HepG2 (cell line): ENCODE data around the gene RIMBP2. TPM values are rescaled to one million over a fixed set of nuclear protein-coding genes. Genes with fewer than 3 reads are reported as not detected.

Experiments used
- ATAC-seq: fragments of 200-7000 bp; cut with Tn5 transposase; 3 replicates; pipeline ENCODE4 v1.9.1; 2020; ENCODE audit warnings: mild to moderate bottlenecking, moderate library complexity
- BruUV-seq: library from RNA; stranded (reverse); fragments of 400-500 nt; replicated peaks from 2 replicates; lab custom pipeline; 2021; lab: Mats Ljungman, UMichigan
- CTCF ChIA-PET: fragments of 300-600 bp; formaldehyde crosslinking; extraction: SDS; loops from one replicate; lab custom pipeline; 2021; ENCODE audit warnings: low total read pairs, inconsistent platforms, low intra/inter-chr PET ratio; lab: Yijun Ruan, JAX
- POLR2A ChIA-PET: fragments of 350-600 bp; sonication (Branson Sonifier 250); formaldehyde crosslinking; loops from one replicate; lab custom pipeline; 2020; ENCODE audit warnings: antibody characterized with exemption, inconsistent platforms; lab: Yijun Ruan, JAX
- DNase-seq: peaks from one replicate; pipeline ENCODE4 v3.0.0-alpha.2; 2015; ENCODE audit warnings: low spot score
- FAIRE-seq: peaks from 3 replicates; lab custom pipeline; 2011; peaks lifted over from hg19 to GRCh38; lab: Jason Lieb, UNC
- H2AFZ ChIP-seq: one replicate; pipeline ENCODE4 v1.6.1; 2011; ENCODE audit warnings: low read length, inconsistent platforms
- H3K27ac ChIP-seq: fragments of 300-600 bp; 3 replicates; pipeline ENCODE4 v1.8.0; 2011; ENCODE audit warnings: mixed run types, mild to moderate bottlenecking, mixed read lengths, low read length, inconsistent platforms; ENCODE audit not compliant: insufficient read depth; ENCODE audit errors: extremely low read length
- H3K27me3 ChIP-seq, 2 experiments: fragments of 200-600 bp in 1 of 2; 2 replicates in 1 of 2; 3 replicates in 1 of 2; pipeline versions ENCODE4 v1.6.0 to v1.8.0; 2011; ENCODE audit warnings: low read length in 2 of 2, mild to moderate bottlenecking in 2 of 2, moderate library complexity in 2 of 2, inconsistent platforms in 1 of 2; ENCODE audit not compliant: insufficient read depth in 2 of 2, control insufficient read depth in 1 of 2
- H3K36me3 ChIP-seq, 2 experiments: fragments of 200-600 bp in 1 of 2; replicated peaks in 1 of 2; 2 replicates in 1 of 2; 3 replicates in 1 of 2; pipeline versions ENCODE4 v1.5.1 to v1.8.0; 2011; ENCODE audit warnings: low read length in 2 of 2, inconsistent platforms in 1 of 2; ENCODE audit not compliant: insufficient read depth in 2 of 2, control insufficient read depth in 1 of 2
- H3K4me1 ChIP-seq: 2 replicates; pipeline ENCODE4 v1.5.1; 2012; ENCODE audit warnings: low read length, inconsistent platforms; ENCODE audit not compliant: insufficient read depth
- H3K4me2 ChIP-seq: 2 replicates; pipeline ENCODE4 v1.6.0; 2011; ENCODE audit warnings: low read depth, low read length, inconsistent platforms
- H3K4me3 ChIP-seq, 3 experiments: fragments of 200-600 bp in 1 of 3; sonication (generic), shearing (Covaris generic) in 1 of 3; replicated peaks in 1 of 3; 2 replicates each; pipeline ENCODE4 v1.5.1; 2011 to 2016; ENCODE audit warnings: low read length in 3 of 3, inconsistent platforms in 2 of 3, low read depth in 2 of 3, mild to moderate bottlenecking in 2 of 3, control low read depth in 1 of 3, mixed read lengths in 1 of 3; ENCODE audit not compliant: insufficient read depth in 1 of 3
- H3K79me2 ChIP-seq: one replicate; pipeline ENCODE4 v1.6.1; 2011; ENCODE audit warnings: low read length, inconsistent platforms; ENCODE audit not compliant: insufficient read depth
- H3K9ac ChIP-seq: 2 replicates; pipeline ENCODE4 v1.6.0; 2011; ENCODE audit warnings: mild to moderate bottlenecking, low read depth, low read length, inconsistent platforms; ENCODE audit not compliant: insufficient read depth
- H3K9me3 ChIP-seq: 2 replicates; pipeline ENCODE4 v1.5.1; 2012; ENCODE audit warnings: mild to moderate bottlenecking, low read length
- H4K20me1 ChIP-seq: 2 replicates; pipeline ENCODE4 v1.6.0; 2011; ENCODE audit warnings: inconsistent platforms, mild to moderate bottlenecking, low read length, moderate library complexity; ENCODE audit not compliant: insufficient read depth
- BRCA1 ChIP-seq: sonication (generic); formaldehyde crosslinking; IDR thresholded peaks from 2 replicates; pipeline ENCODE4 v1.4.0; 2020; ENCODE audit warnings: missing genetic modification reagents
- FOSL2 ChIP-seq: sonication (generic); formaldehyde crosslinking; IDR thresholded peaks from 2 replicates; pipeline ENCODE4 v1.4.0; 2020; ENCODE audit warnings: missing genetic modification reagents
- IRX3 ChIP-seq: sonication (generic); formaldehyde crosslinking; IDR thresholded peaks from 2 replicates; pipeline ENCODE4 v1.8.1; 2023; ENCODE audit warnings: mild to moderate bottlenecking, low read depth, missing genetic modification reagents, borderline replicate concordance
- MAFK ChIP-seq, 2 experiments: IDR thresholded peaks in 1 of 2; conservative IDR thresholded peaks in 1 of 2; 2 replicates each; pipeline ENCODE4 v1.6.1; 2011; ENCODE audit warnings: improper control_type of control experiment in 2 of 2, low read length in 2 of 2
- RARG ChIP-seq: sonication (generic); formaldehyde crosslinking; IDR thresholded peaks from 2 replicates; pipeline ENCODE4 v1.4.0; 2020; ENCODE audit warnings: low read depth, mild to moderate bottlenecking, missing genetic modification reagents
- RBM22 ChIP-seq: fragments of 200-400 bp; formaldehyde crosslinking; optimal IDR thresholded peaks from 2 replicates; pipeline ENCODE3; 2017; ENCODE audit warnings: mild to moderate bottlenecking, low read length, moderate library complexity
- SNRNP70 ChIP-seq: fragments of 200-400 bp; formaldehyde crosslinking; IDR thresholded peaks from 2 replicates; pipeline ENCODE4 v1.6.1; 2017; ENCODE audit warnings: mild to moderate bottlenecking, low read depth, low read length, moderate library complexity
- TGIF2 ChIP-seq: IDR thresholded peaks from 2 replicates; pipeline ENCODE4 v1.6.1; 2016; ENCODE audit warnings: control low read depth, missing compliant biosample characterization
- ZBTB3 ChIP-seq: sonication (generic); formaldehyde crosslinking; IDR thresholded peaks from 2 replicates; pipeline ENCODE4 v1.4.0; 2020; ENCODE audit warnings: low read depth, mild to moderate bottlenecking, moderate library complexity, missing genetic modification reagents, borderline replicate concordance
- ZBTB7B ChIP-seq: sonication (generic); formaldehyde crosslinking; IDR thresholded peaks from 2 replicates; pipeline ENCODE4 v1.4.0; 2020; ENCODE audit warnings: missing genetic modification reagents
- ZNF550 ChIP-seq: sonication (generic); formaldehyde crosslinking; IDR thresholded peaks from 2 replicates; pipeline ENCODE4 v1.4.0; 2020; ENCODE audit warnings: mild to moderate bottlenecking, missing genetic modification reagents, borderline replicate concordance
- whole genome bisulfite sequencing: methylation state at CpG from one replicate; pipeline ENCODE4 v1.1.6; 2017; ENCODE audit warnings: low lambda C conversion rate; 5-methylcytosine and 5-hydroxymethylcytosine counted together
- in situ Hi-C: cut with HindIII; loops from 2 replicates; pipeline ENCODE4 v1.10.0; 2017; ENCODE audit warnings: low pct_unique_long_range_greater_than_20kb; ENCODE audit not compliant: extremely low pct_ligation_motif_present
- intact Hi-C: fragments of 100-400 bp; cut with micrococcal nuclease; formaldehyde crosslinking; loops from one replicate; pipeline ENCODE4 v1.10.0; 2022; ENCODE audit not compliant: unreplicated experiment
- polyA plus RNA-seq, 8 experiments: library from polyadenylated mRNA; depleted of rRNA in 3 of 8; stranded (reverse) in 7 of 8; unstranded in 1 of 8; fragments of >200 nt; fragmentation: Illumina TruSeq in 4 of 8; extraction: Trizol in 4 of 8; gene quantifications; 2 replicates each; pipeline versions ENCODE4 v1.2.1 to v1.2.3, GENCODE V29; 2011 to 2016; ENCODE audit warnings: low read depth in 4 of 8, missing spikeins in 1 of 8, mixed read lengths in 1 of 8; ENCODE audit not compliant: insufficient read depth in 1 of 8
- total RNA-seq, 5 experiments: library from RNA; depleted of rRNA; stranded (reverse); fragments of >200 nt; fragmentation: Illumina TruSeq; extraction: Trizol; gene quantifications; 2 replicates each; pipeline ENCODE4 v1.2.3, GENCODE V29; 2016; ENCODE audit warnings: low read depth in 1 of 5
- TF ChIP-seq, protein P1 (sequence below): sonication (generic); formaldehyde crosslinking; IDR thresholded peaks from 2 replicates; pipeline ENCODE4 v1.9.0; 2021; ENCODE audit warnings: missing genetic modification reagents, mild to moderate bottlenecking, borderline replicate concordance
- TF ChIP-seq, protein P2 (sequence below): sonication (generic); formaldehyde crosslinking; IDR thresholded peaks from 2 replicates; pipeline ENCODE4 v1.4.0; 2020; ENCODE audit warnings: missing genetic modification reagents; ENCODE audit errors: not compliant biosample characterization
- TF ChIP-seq, protein P3 (sequence below): sonication (generic); formaldehyde crosslinking; IDR thresholded peaks from 2 replicates; pipeline ENCODE4 v1.5.0; 2020; ENCODE audit warnings: missing genetic modification reagents
- TF ChIP-seq, protein P4 (sequence below): sonication (generic); formaldehyde crosslinking; IDR thresholded peaks from 2 replicates; pipeline ENCODE4 v1.9.0; 2021; ENCODE audit warnings: missing genetic modification reagents, borderline replicate concordance
- TF ChIP-seq, protein P5 (sequence below): sonication (generic); formaldehyde crosslinking; IDR thresholded peaks from 2 replicates; pipeline ENCODE4 v1.4.0; 2020; ENCODE audit warnings: missing genetic modification reagents

The RIMBP2 gene
- total and polyA plus RNA-seq, 2 of the 13 experiments (the other 11 are each of a cell fraction or from before 2014, with no cell fraction given): 0.03 TPM; not detected in 1

DNA sequence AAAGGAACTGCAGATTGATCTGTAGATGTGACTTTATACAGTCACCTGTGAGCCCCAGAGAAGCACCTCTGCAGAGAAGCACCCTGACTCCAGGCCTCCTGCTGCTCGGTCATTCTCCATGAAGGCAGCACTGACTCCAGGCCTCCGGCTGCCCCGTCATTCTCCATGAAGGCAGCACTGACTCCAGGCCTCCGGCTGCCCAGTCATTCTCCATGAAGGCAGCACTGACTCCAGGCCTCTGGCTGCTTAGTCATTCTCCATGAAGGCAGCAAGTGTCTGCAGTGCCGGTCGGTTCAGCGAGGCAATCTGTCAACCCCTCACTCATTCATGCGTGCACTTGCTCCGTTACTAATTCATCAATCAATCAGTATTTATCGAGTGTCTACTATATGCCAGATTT is 218.1 kb downstream of the RIMBP2 start (continued):
- TF ChIP-seq, protein P1, sequence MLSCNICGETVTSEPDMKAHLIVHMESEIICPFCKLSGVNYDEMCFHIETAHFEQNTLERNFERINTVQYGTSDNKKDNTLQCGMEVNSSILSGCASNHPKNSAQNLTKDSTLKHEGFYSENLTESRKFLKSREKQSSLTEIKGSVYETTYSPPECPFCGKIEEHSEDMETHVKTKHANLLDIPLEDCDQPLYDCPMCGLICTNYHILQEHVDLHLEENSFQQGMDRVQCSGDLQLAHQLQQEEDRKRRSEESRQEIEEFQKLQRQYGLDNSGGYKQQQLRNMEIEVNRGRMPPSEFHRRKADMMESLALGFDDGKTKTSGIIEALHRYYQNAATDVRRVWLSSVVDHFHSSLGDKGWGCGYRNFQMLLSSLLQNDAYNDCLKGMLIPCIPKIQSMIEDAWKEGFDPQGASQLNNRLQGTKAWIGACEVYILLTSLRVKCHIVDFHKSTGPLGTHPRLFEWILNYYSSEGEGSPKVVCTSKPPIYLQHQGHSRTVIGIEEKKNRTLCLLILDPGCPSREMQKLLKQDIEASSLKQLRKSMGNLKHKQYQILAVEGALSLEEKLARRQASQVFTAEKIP (CRISPR knock-in tag): no peak
- TF ChIP-seq IRX3 (no peak), FOSL2 (CRISPR knock-in tag) (no peak), RBM22 (no peak)
- TF ChIP-seq, protein P2, sequence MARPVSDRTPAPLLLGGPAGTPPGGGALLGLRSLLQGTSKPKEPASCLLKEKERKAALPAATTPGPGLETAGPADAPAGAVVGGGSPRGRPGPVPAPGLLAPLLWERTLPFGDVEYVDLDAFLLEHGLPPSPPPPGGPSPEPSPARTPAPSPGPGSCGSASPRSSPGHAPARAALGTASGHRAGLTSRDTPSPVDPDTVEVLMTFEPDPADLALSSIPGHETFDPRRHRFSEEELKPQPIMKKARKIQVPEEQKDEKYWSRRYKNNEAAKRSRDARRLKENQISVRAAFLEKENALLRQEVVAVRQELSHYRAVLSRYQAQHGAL (CRISPR knock-in tag): no peak

DNA sequence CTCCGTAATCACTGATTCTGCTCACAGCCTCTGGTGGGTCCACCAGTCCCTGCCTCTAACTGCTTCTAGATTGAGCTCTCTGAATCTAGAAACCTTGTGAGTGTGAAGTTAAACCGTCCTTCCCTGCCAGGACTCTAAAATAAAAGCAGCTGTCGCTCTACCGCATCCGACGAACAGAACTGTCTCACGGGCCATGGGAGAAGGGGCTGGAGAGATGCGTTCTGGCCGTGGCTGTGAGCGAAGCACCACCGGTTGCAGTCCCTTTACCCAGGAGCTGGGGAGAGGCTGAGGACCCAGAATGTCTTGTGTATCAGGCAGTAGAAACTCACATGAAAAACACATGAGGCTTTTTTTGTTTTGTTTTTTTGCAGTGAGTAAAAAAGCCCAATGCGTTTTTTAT is 218.8 kb downstream of the RIMBP2 start:
- no peak overlapping the region for H3K4me2 ChIP-seq
- no peaks in the 10 kb centered on the region for H4K20me1 ChIP-seq
- H3K27ac ChIP-seq: no peak overlapping the region
- no peaks in the 10 kb centered on the region for H3K79me2 ChIP-seq
- DNase-seq (no peak), FAIRE-seq (no peak), ATAC-seq (no peak)
- ChIA-PET CTCF (no interaction called here), POLR2A (no interaction called here)
- intact Hi-C loops: no loop called here
- no peaks in the 10 kb centered on the region for H3K36me3 ChIP-seq
- peaks cover 1 to 38% of the 10 kb centered on the region in 2 experiments; a peak in 2 of 5 replicates for H3K27me3 ChIP-seq
- H2AFZ ChIP-seq: no peak overlapping the region
- H3K4me1 ChIP-seq: no peaks in the 10 kb centered on the region
- in situ Hi-C loops: no loop called here
- H3K9me3 ChIP-seq: no peaks in the 10 kb centered on the region
- 26% methylated on average over 12 of the region's 12 CpGs for WGBS
- H3K4me3 ChIP-seq: no peak overlapping the region
- no TSS peak for BruUV-seq
- H3K9ac ChIP-seq: no peak overlapping the region
- TF ChIP-seq, protein P3, sequence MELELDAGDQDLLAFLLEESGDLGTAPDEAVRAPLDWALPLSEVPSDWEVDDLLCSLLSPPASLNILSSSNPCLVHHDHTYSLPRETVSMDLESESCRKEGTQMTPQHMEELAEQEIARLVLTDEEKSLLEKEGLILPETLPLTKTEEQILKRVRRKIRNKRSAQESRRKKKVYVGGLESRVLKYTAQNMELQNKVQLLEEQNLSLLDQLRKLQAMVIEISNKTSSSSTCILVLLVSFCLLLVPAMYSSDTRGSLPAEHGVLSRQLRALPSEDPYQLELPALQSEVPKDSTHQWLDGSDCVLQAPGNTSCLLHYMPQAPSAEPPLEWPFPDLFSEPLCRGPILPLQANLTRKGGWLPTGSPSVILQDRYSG: no peak
- no peak for TF ChIP-seq ZBTB7B (CRISPR knock-in tag)
- no peak for TF ChIP-seq ZNF550 (CRISPR knock-in tag)
- TF ChIP-seq SNRNP70: no peak
- no peak for TF ChIP-seq ZBTB3 (CRISPR knock-in tag)
- TF ChIP-seq TGIF2 (CRISPR knock-in tag): no peak
- no peak for TF ChIP-seq RARG (CRISPR knock-in tag)
- TF ChIP-seq MAFK (conservative IDR thresholded peaks at IDR 0.05 in 1 of 2, IDR thresholded peaks at IDR 0.05 in 1 of 2; ENCODE audit: low read length in 2 of 2): no peak
- TF ChIP-seq, protein P4, sequence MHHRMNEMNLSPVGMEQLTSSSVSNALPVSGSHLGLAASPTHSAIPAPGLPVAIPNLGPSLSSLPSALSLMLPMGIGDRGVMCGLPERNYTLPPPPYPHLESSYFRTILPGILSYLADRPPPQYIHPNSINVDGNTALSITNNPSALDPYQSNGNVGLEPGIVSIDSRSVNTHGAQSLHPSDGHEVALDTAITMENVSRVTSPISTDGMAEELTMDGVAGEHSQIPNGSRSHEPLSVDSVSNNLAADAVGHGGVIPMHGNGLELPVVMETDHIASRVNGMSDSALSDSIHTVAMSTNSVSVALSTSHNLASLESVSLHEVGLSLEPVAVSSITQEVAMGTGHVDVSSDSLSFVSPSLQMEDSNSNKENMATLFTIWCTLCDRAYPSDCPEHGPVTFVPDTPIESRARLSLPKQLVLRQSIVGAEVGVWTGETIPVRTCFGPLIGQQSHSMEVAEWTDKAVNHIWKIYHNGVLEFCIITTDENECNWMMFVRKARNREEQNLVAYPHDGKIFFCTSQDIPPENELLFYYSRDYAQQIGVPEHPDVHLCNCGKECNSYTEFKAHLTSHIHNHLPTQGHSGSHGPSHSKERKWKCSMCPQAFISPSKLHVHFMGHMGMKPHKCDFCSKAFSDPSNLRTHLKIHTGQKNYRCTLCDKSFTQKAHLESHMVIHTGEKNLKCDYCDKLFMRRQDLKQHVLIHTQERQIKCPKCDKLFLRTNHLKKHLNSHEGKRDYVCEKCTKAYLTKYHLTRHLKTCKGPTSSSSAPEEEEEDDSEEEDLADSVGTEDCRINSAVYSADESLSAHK: no peak
- TF ChIP-seq BRCA1 (CRISPR knock-in tag): no peak
- TF ChIP-seq, protein P5, sequence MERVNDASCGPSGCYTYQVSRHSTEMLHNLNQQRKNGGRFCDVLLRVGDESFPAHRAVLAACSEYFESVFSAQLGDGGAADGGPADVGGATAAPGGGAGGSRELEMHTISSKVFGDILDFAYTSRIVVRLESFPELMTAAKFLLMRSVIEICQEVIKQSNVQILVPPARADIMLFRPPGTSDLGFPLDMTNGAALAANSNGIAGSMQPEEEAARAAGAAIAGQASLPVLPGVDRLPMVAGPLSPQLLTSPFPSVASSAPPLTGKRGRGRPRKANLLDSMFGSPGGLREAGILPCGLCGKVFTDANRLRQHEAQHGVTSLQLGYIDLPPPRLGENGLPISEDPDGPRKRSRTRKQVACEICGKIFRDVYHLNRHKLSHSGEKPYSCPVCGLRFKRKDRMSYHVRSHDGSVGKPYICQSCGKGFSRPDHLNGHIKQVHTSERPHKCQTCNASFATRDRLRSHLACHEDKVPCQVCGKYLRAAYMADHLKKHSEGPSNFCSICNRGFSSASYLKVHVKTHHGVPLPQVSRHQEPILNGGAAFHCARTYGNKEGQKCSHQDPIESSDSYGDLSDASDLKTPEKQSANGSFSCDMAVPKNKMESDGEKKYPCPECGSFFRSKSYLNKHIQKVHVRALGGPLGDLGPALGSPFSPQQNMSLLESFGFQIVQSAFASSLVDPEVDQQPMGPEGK (CRISPR knock-in tag): no peak
